Neural crest cell (in vitro differentiated cells): ENCODE data around the gene CPSF7. TPM values are rescaled to one million over a fixed set of nuclear protein-coding genes. Genes with fewer than 3 reads are reported as not detected.

ENCODE experiments used
- DNase-seq: peaks from one replicate; pipeline ENCODE4 v3.0.0; 2021; ENCODE audit warnings: low read depth, mixed read lengths, low spot score
- H3K27ac Mint-ChIP-seq: one replicate; pipeline ENCODE4 v1.8.0; 2021; ENCODE audit warnings: mild to moderate bottlenecking, mixed read lengths; ENCODE audit not compliant: unreplicated experiment
- H3K27me3 Mint-ChIP-seq: 2 replicates; pipeline ENCODE4 v1.8.0; 2021; ENCODE audit warnings: low read depth, mild to moderate bottlenecking, mixed read lengths
- H3K36me3 Mint-ChIP-seq: 2 replicates; pipeline ENCODE4 v1.8.0; 2021; ENCODE audit warnings: low read depth, mild to moderate bottlenecking, mixed read lengths
- H3K4me1 Mint-ChIP-seq: 2 replicates; pipeline ENCODE4 v1.8.0; 2021; ENCODE audit warnings: mixed read lengths
- H3K4me3 Mint-ChIP-seq: one replicate; pipeline ENCODE4 v1.8.0; 2021; ENCODE audit warnings: mild to moderate bottlenecking, mixed read lengths
- H3K9me3 Mint-ChIP-seq: 2 replicates; pipeline ENCODE4 v1.8.0; 2021; ENCODE audit warnings: mixed read lengths
- CTCF ChIP-seq: fragments of 200-600 bp; sonication (generic); conservative IDR thresholded peaks from 2 replicates; pipeline ENCODE4 v1.5.0; 2021; ENCODE audit warnings: antibody characterized with exemption, mild to moderate bottlenecking
- total RNA-seq: library from RNA; stranded (reverse); gene quantifications from 2 replicates; pipeline ENCODE4 v1.2.1, GENCODE V29; 2021

CPSF7 gene
- total RNA-seq, 1 donor from 2014 or later: 144 TPM

DNA sequence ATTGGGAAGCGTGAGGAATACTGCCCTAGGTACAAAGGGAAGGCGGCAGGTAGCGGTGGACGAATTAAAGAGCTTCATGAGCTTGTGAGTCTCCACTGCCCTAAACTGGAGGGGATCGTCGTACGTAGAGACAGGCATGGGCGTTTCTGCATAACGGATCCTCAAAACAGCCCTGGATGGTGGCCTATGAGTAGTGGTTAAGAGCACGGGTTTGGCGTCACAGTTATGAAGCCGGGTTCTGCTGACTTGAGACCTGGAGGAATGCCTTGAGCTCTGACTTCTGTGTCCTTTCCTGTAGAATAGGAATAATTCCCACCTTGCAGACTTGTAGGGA, 67.3 kb downstream of the CPSF7 start:
- Mint-ChIP-seq H3K9me3 (no peaks in the 10 kb centered on the region), H3K36me3 (peaks cover 6% of the 10 kb centered on the region), H3K4me3 (peak overlapping the region; percentile 100), H3K27me3 (no peaks in the 10 kb centered on the region), H3K27ac (peak overlapping the region; percentile 99), H3K4me1 (peaks cover 36% of the 10 kb centered on the region)
- DNase-seq: no peak
- TF ChIP-seq CTCF: no peak

- H3K27ac Mint-ChIP-seq: peak within 1 kb of the TSS; percentile 99
- peak; percentile 83 for DNase-seq
- no peaks in the 10 kb centered on the region for H3K27me3 Mint-ChIP-seq
- H3K9me3 Mint-ChIP-seq: no peaks in the 10 kb centered on the region
- no peak for TF ChIP-seq CTCF
- peak within 1 kb of the TSS; percentile 100 for H3K4me3 Mint-ChIP-seq
- peaks cover 36% of the 10 kb centered on the region for H3K4me1 Mint-ChIP-seq
- H3K36me3 Mint-ChIP-seq: peaks cover 2% of the 10 kb centered on the region
These were observed 67.8 kb downstream of the CPSF7 start, which contains the start of the genes CYB561A3 and TMEM138 for GRCh38 chr11:61361741-61362541. Gene CYB561A3 (minus strand): TSS chr11:61361882. CDS start chr11:61356713, 5,169 bp downstream. Gene TMEM138 (plus strand): TSS chr11:61362374. CDS start chr11:61364391, 2,017 bp downstream.

- H3K9me3 Mint-ChIP-seq: no peaks in the 10 kb centered on the region
- no peak for DNase-seq
- no peaks in the 10 kb centered on the region for H3K27me3 Mint-ChIP-seq
- H3K4me1 Mint-ChIP-seq: peaks cover 36% of the 10 kb centered on the region
- H3K36me3 Mint-ChIP-seq: peaks cover 2% of the 10 kb centered on the region
- peak overlapping the region; percentile 99 for H3K27ac Mint-ChIP-seq
- peak overlapping the region; percentile 100 for H3K4me3 Mint-ChIP-seq
- no peak for TF ChIP-seq CTCF
These were observed 68.5 kb downstream of the CPSF7 start for GRCh38 chr11:61361237-61361740.

GRCh38 chr11:61359516-61359915, 70.3 kb downstream of the CPSF7 start:
- H3K4me3 Mint-ChIP-seq: peak overlapping the region; percentile 100
- H3K4me1 Mint-ChIP-seq: peaks cover 36% of the 10 kb centered on the region
- no peak overlapping the region for H3K27ac Mint-ChIP-seq
- no peak for DNase-seq
- no peaks in the 10 kb centered on the region for H3K27me3 Mint-ChIP-seq
- no peaks in the 10 kb centered on the region for H3K9me3 Mint-ChIP-seq
- H3K36me3 Mint-ChIP-seq: peaks cover 5% of the 10 kb centered on the region
- TF ChIP-seq CTCF: no peak

- H3K4me3 Mint-ChIP-seq: peak overlapping the region; percentile 51
- no peak for DNase-seq
- no peak for TF ChIP-seq CTCF
- no peaks in the 10 kb centered on the region for H3K27me3 Mint-ChIP-seq
- no peaks in the 10 kb centered on the region for H3K9me3 Mint-ChIP-seq
- no peak overlapping the region for H3K27ac Mint-ChIP-seq
- peaks cover 5% of the 10 kb centered on the region for H3K36me3 Mint-ChIP-seq
- H3K4me1 Mint-ChIP-seq: peaks cover 33% of the 10 kb centered on the region
These were observed 71.2 kb downstream of the CPSF7 start for GRCh38 chr11:61358566-61358965.
